Keratinocyte (primary cell): Measurements from ENCODE around the gene RAB7B. TPM values are rescaled to one million over a fixed set of nuclear protein-coding genes. Genes with fewer than 3 reads are reported as not detected.

Experiments
- DNase-seq: peaks from one replicate; pipeline ENCODE4 v3.0.0-alpha.2; 2011; ENCODE audit warnings: low read depth, missing footprints, low spot score
- FAIRE-seq: peaks from 2 replicates; lab custom pipeline; 2011; peaks lifted over from hg19 to GRCh38; lab: Jason Lieb, UNC
- H2AFZ ChIP-seq: 2 replicates; pipeline ENCODE4 v1.6.0; 2012; ENCODE audit warnings: low read length, control low read depth, inconsistent platforms; ENCODE audit not compliant: control insufficient read depth
- H3K27ac ChIP-seq: 2 replicates; pipeline ENCODE4 v1.5.1; 2011; ENCODE audit warnings: low read length; ENCODE audit not compliant: control insufficient read depth, insufficient read depth
- H3K27me3 ChIP-seq: 3 replicates; pipeline ENCODE4 v1.6.0; 2011; ENCODE audit warnings: low read length; ENCODE audit not compliant: control insufficient read depth, insufficient read depth; ENCODE audit errors: extremely low read depth
- H3K36me3 ChIP-seq, 2 experiments: 2 replicates in 1 of 2; 3 replicates in 1 of 2; pipeline ENCODE4 v1.5.1; 2011; ENCODE audit warnings: low read length in 2 of 2, mild to moderate bottlenecking in 1 of 2; ENCODE audit not compliant: control insufficient read depth in 2 of 2, insufficient read depth in 2 of 2; ENCODE audit errors: extremely low read depth in 1 of 2
- H3K4me1 ChIP-seq: 3 replicates; pipeline ENCODE4 v1.5.1; 2011; ENCODE audit warnings: low read length; ENCODE audit not compliant: control insufficient read depth, insufficient read depth; ENCODE audit errors: extremely low read depth
- H3K4me2 ChIP-seq: 3 replicates; pipeline ENCODE4 v1.6.0; 2011; ENCODE audit warnings: low read depth, low read length; ENCODE audit not compliant: control insufficient read depth, insufficient read depth; ENCODE audit errors: extremely low read depth
- H3K4me3 ChIP-seq, 3 experiments: fragments of 200-600 bp in 1 of 3; sonication (generic) in 1 of 3; 2 replicates in 2 of 3; 3 replicates in 1 of 3; pipeline ENCODE4 v1.5.1; 2011 to 2016; ENCODE audit warnings: low read length in 3 of 3, mild to moderate bottlenecking in 3 of 3, control low read depth in 2 of 3, inconsistent platforms in 1 of 3, low read depth in 1 of 3, mixed read lengths in 1 of 3, mixed run types in 1 of 3, moderate library complexity in 1 of 3; ENCODE audit not compliant: control insufficient read depth in 2 of 3, insufficient read depth in 2 of 3; ENCODE audit errors: extremely low read depth in 1 of 3
- H3K79me2 ChIP-seq: 2 replicates; pipeline ENCODE4 v1.6.0; 2012; ENCODE audit warnings: low read length; ENCODE audit not compliant: control insufficient read depth, insufficient read depth
- H3K9ac ChIP-seq: 3 replicates; pipeline ENCODE4 v1.6.0; 2011; ENCODE audit warnings: low read length; ENCODE audit not compliant: control insufficient read depth, insufficient read depth; ENCODE audit errors: extremely low read depth
- H3K9me1 ChIP-seq: 3 replicates; pipeline ENCODE4 v1.6.0; 2011; ENCODE audit warnings: low read length; ENCODE audit not compliant: control insufficient read depth, insufficient read depth; ENCODE audit errors: extremely low read depth
- H3K9me3 ChIP-seq: 2 replicates; pipeline ENCODE4 v1.5.1; 2012; ENCODE audit warnings: low read depth, low read length; ENCODE audit not compliant: control insufficient read depth
- H4K20me1 ChIP-seq: 3 replicates; pipeline ENCODE4 v1.6.0; 2011; ENCODE audit warnings: low read length; ENCODE audit not compliant: control insufficient read depth, insufficient read depth; ENCODE audit errors: extremely low read depth
- CTCF ChIP-seq, 3 experiments: IDR thresholded peaks in 1 of 3; conservative IDR thresholded peaks in 1 of 3; optimal IDR thresholded peaks in 1 of 3; 2 replicates in 2 of 3; 3 replicates in 1 of 3; pipeline versions ENCODE3 to v1.5.1; 2011; ENCODE audit warnings: low read length in 3 of 3, mild to moderate bottlenecking in 3 of 3, moderate library complexity in 2 of 3, control low read depth in 1 of 3, inconsistent platforms in 1 of 3; ENCODE audit not compliant: insufficient read depth in 2 of 3; ENCODE audit errors: extremely low read depth in 1 of 3
- EZH2 ChIP-seq: IDR thresholded peaks from one replicate; pipeline ENCODE4 v1.6.1; 2012; ENCODE audit warnings: inconsistent platforms, mild to moderate bottlenecking, low read length, moderate library complexity
- dilution Hi-C: fragments of 300-500 bp; cut with MboI; formaldehyde crosslinking; loops from one replicate; pipeline ENCODE4 v1.7.0; 2020; ENCODE audit warnings: low sequenced_read_pairs; ENCODE audit not compliant: extremely low pct_ligation_motif_present
- polyA plus RNA-seq, 5 experiments: library from polyadenylated mRNA; depleted of rRNA in 3 of 5; stranded (reverse) in 3 of 5; stranded (forward) in 1 of 5; unstranded in 1 of 5; fragments of >200 nt; gene quantifications; 1 replicate in 1 of 5; 2 replicates in 3 of 5; 3 replicates in 1 of 5; pipeline versions ENCODE4 v1.2.1 to v1.2.3, GENCODE V29; 2011 to 2012; ENCODE audit warnings: missing spikeins in 2 of 5, low read depth in 1 of 5, low replicate concordance in 1 of 5

RAB7B gene
- polyA plus RNA-seq, 1 donor (not counting 4 experiments of a cell fraction or from before 2014, with no cell fraction given) = 47.8 TPM

GRCh38 chr1:205983925-205984725 is 19.1 kb downstream of the RAB7B start:
- FAIRE-seq = no peak

GRCh38 chr1:205981257-205981656 is 21.9 kb downstream of the RAB7B start:
- Histone ChIP-seq H3K4me1 (peaks cover 23% of the 10 kb centered on the region), H3K27ac (no peak overlapping the region), H3K9ac (no peak overlapping the region), H3K36me3 (peaks cover 8 to 10% of the 10 kb centered on the region in 2 experiments), H3K4me2 (no peak overlapping the region), H4K20me1 (no peaks in the 10 kb centered on the region), H3K9me1 (peaks cover 6% of the 10 kb centered on the region), H3K79me2 (no peaks in the 10 kb centered on the region), H3K27me3 (no peaks in the 10 kb centered on the region), H2AFZ (no peak overlapping the region), H3K9me3 (no peaks in the 10 kb centered on the region), H3K4me3 (no peak overlapping the region)
- FAIRE-seq (no peak), DNase-seq (no peak)
- dilution Hi-C loops = no loop called here
- no peak for TF ChIP-seq CTCF (optimal IDR thresholded peaks at IDR 0.05 in 1 of 3, IDR thresholded peaks at IDR 0.05 in 1 of 3, conservative IDR thresholded peaks at IDR 0.05 in 1 of 3; ENCODE audit: extremely low read depth in 1 of 3, insufficient read depth in 2 of 3, low read length in 3 of 3)
- TF ChIP-seq EZH2 = no peak

More at GRCh38 chr1:205983925-205984725, 19.1 kb downstream of the RAB7B start:
- Histone ChIP-seq H3K4me3 (peak overlapping the region in 1 of 3 experiments; percentile 39), H3K9ac (no peak overlapping the region), H3K79me2 (no peaks in the 10 kb centered on the region), H3K27ac (no peak overlapping the region), H3K4me1 (peaks cover 23% of the 10 kb centered on the region), H3K9me3 (no peaks in the 10 kb centered on the region), H3K9me1 (peaks cover 6% of the 10 kb centered on the region), H4K20me1 (no peaks in the 10 kb centered on the region), H3K27me3 (no peaks in the 10 kb centered on the region), H3K4me2 (peak overlapping the region; percentile 83), H3K36me3 (peaks cover 9 to 10% of the 10 kb centered on the region in 2 experiments), H2AFZ (peak overlapping the region; percentile 51)
- no peak for DNase-seq
- dilution Hi-C loops = no loop called here
- TF ChIP-seq CTCF (optimal IDR thresholded peaks at IDR 0.05 in 1 of 3, IDR thresholded peaks at IDR 0.05 in 1 of 3, conservative IDR thresholded peaks at IDR 0.05 in 1 of 3; ENCODE audit: extremely low read depth in 1 of 3, insufficient read depth in 2 of 3, low read length in 3 of 3) (peak; percentile 84 to 95 (median 91)), EZH2 (no peak)
